HG03439 (cell line): Measurements from ENCODE around the gene TMEM143.
A peak's percentile ranks its signal among the peaks of the same experiment; 100 is the strongest.
"Not testable (repeated sequence)": the region's sequence is repeated elsewhere in the genome, so short reads cannot be mapped to it uniquely, and the experiment has no call there.

ENCODE experiments used
- ATAC-seq: cut with Tn5 transposase; IDR thresholded peaks from one replicate; pipeline ENCODE4 v1.9.1; 2021; ENCODE audit warnings: mild to moderate bottlenecking, moderate library complexity; ENCODE audit not compliant: unreplicated experiment

TMEM143 gene

GRCh38 chr19:48363810-48364597 is at the start of gene TMEM143, which contains the start of gene SYNGR4:
TMEM143 (minus strand) TSS chr19:48363940; CDS start chr19:48363920, 20 bp downstream.
SYNGR4 (plus strand) TSS chr19:48364367; CDS start chr19:48365843, 1,476 bp downstream.
- ATAC-seq: peak; percentile 84

GRCh38 chr19:48405850-48406249 is 42.1 kb upstream of the TMEM143 start:
- no peak for ATAC-seq

DNA sequence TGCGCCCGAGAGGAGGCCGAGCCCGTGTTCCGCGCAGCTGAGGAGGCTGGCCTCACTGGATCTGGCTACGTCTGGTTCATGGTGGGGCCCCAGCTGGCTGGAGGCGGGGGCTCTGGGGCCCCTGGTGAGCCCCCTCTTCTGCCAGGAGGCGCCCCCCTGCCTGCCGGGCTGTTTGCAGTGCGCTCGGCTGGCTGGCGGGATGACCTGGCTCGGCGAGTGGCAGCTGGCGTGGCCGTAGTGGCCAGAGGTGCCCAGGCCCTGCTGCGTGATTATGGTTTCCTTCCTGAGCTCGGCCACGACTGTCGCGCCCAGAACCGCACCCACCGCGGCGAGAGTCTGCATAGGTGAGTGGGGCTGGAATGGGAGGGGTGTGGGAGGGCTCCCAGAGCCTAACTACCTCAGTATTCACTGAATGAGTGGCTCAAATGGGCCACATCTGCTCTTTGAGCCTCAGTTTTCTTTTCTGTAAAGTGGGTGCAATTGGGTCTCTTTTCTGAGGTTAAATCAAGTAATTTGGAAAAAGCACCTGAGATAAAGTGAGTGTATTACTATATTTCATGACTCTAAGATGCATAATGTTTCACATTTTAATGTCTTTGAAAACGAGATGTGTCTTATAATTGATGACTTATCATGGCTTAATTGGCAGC is 41.4 kb upstream of the TMEM143 start:
- ATAC-seq: no peak

DNA sequence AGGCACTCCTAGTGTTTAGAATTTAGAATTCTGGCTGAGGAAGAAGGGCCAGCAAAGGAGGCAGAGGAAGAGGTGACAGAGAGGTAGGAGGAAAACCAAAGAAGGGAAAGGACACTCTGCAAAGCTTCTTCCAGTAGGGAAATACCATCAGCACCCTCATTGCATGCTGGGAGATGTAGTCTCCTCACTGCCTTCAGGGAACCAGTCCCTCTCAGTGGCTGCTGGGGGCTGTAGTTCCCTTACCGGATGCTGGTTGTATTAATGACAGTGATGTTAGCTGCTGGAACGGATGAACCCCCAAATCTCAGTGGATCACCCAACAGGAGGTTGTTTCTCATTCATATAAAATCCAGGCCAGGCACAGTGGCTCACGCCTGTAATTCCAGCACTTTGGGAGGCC is 39.9 kb upstream of the TMEM143 start:
- ATAC-seq: no peak

GRCh38 chr19:48401287-48401686 is 37.5 kb upstream of the TMEM143 start:
- ATAC-seq: no peak

- ATAC-seq: no peak
These were observed 36.4 kb upstream of the TMEM143 start for GRCh38 chr19:48400018-48400742.

- ATAC-seq: peak; percentile 44
These were observed 34.9 kb upstream of the TMEM143 start for GRCh38 chr19:48398375-48399235.

DNA sequence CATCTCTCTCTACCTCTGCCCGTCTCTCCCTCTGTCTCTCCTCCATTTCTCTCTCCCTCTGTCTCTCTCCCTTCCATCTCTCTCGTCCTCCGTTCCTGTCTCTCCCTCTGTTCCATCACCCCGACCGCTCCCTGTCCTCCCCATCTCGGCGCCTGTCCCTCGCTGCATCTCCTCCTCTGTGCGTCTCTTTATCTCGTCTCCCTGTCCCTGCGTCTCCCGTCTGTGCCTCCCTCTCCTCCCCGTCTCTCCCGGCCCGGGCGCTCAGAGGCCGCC is 34.3 kb upstream of the TMEM143 start:
- ATAC-seq: no peak

DNA sequence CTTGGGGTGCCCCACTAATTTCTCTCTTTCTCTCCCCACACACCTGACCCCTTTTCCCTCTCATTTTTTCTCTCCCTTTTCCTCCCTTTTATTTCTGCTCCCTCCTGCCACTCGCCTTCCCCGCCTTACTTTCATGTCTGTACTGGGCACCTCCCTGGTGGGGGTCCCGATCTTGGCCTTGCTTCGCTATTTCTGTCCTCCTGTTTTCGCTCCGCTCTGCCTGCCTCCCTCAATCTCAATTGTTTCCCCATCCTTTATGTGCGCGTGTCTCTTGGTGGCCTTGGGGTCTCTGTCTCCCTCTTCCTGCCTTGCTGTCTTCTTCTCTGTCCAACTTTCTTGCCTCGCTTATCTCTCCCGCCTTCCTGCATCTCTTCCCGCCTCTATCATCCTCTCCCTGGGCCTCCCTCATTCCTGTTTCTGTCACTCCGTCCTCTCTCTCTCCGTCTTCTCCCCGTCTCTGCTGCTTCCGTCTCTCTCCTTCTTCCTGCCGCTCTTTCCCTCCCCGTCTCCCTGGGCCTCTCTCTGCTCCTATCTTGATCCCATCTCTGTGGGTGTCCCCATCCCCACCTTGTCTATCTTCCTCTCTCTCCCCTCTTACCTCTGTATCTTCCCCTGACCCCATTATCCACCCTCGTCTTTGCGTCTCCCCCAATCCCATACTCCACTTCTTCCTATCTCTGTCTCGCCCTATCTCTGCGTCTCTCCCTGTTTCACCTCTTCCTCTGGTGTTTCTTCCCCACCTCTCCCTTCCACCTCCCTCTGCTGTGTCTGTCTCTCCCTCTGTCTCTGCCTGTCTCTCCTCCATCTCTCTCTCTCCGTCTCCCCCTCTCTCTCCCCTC is 33.7 kb upstream of the TMEM143 start:
- no peak for ATAC-seq

GRCh38 chr19:48396824-48397176 is 33.1 kb upstream of the TMEM143 start:
- ATAC-seq: no peak

- ATAC-seq: no peak
These were observed 32.5 kb upstream of the TMEM143 start for GRCh38 chr19:48396016-48396823.

DNA sequence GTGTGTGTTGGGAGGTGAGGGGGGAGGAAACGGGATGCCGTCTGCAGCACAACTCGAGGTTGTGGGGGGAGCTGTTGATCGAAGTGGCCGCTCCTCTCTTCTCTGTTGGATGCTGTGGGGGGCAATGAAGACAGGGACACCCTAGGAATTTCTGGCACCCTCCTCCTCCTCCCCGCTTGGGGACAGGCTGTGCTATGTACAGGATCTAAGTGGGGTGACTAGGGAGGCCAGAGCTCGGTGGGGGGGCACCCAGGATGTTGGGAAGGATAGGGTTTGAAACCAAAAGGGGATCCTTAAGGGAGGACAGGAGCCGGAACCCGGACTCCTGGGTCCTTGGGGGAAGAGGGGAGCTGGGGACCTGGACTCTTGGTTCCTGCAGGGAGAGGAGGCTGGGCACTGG is 31.8 kb upstream of the TMEM143 start:
- no peak for ATAC-seq

DNA sequence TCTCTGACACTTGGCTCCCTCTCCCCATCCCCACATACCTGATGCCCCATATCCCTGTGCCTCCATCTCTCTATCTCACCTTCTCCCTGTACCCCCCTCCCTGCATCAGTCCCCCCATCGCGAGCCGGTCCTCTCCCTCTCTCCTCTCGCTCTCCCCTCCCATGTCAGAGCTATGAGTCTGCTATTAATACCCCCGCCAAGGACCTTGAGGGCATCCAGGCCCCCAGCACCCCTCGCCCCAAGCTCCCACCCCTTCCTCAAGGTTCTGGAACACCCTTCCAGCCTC is 31.4 kb upstream of the TMEM143 start:
- no peak for ATAC-seq

GRCh38 chr19:48394331-48395169 is 30.8 kb upstream of the TMEM143 start:
- no peak for ATAC-seq

DNA sequence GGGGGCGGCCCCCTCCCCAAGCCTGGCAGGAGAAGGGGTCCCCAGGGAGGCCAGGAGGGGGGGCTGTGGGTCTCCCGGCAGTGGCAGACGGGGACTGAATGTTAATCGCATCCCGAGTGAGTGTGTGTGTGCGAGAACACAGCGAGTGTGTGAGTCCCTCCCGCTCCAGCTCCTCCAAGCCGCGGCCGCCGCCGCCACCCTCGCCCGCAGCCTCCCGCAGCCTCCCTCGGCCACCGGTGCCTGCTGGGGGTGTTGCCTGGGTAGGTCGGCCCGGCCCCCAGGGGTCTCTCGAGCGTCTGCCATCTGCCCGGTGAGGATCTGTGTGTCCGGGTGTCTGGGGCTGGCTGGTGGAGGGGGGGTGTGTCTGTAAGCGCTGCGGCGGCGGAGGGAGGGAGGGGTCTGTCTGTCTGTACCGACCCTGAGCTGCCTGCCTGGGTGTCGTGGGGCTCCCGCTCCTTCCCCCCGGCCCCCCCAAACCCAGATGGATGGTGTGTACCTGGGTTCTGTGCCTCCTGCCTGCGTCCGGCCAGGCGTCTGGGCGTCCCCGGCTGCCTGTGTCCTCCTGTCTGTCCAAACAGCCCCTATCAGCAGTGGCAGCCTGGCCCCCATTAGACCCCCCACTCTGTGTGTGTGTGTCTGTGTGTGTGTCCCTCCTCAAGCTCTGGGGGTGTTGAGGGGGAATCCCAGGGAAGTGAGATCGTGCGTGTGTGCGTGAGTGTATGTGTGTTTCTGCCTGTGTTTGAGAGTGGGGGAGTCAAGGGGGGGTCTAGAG is 30.0 kb upstream of the TMEM143 start, which contains the start of gene GRIN2D:
Gene GRIN2D, plus strand, starts transcription at position 110 of the 772 bp plus-strand sequence. CDS start 4,725 bp downstream, outside the sequence.
- ATAC-seq: no peak

DNA sequence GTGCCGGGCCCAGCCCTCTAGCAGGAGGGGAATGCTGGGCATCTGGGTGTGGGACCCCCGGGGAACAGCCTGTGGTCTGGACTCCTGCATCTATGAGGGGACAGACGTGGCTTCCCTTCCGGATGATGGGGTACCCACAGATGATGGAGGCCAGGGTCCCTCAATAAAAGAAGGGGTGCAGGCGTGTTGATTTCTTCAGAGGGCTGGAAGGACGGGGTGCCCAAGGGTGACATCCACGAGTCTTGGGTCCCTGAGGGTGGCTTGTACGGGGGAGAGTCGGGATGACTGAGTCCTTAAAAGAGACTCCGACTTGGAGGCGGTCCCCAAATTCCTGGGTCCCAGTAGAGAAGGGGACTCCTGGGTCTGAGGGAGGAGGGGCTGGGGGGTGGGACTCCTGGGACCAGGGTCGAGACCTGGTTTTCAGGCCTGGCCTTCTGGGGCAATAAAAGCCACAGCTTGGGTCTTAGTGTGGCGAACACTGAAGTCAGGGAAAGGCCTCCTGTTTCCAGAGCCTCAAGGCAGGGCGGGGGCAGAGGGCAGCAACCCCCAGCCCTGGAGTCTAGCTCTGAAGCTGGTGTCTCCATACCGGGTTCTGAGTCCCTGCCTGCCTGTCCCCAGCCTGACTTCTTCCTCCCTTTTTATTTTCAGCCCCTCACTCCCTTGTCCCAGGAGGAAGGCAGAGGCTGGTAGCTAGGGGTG is 29.3 kb upstream of the TMEM143 start:
- ATAC-seq: no peak

GRCh38 chr19:48392006-48392344 is 28.2 kb upstream of the TMEM143 start:
- not testable (repeated sequence) for ATAC-seq
